Upper lobe of left lung (tissue), 6 donors: ENCODE results near the gene NLRX1. TPM values are rescaled to one million over a fixed set of nuclear protein-coding genes. Genes with fewer than 3 reads are reported as not detected.
"Not testable (repeated sequence)": the region's sequence is repeated elsewhere in the genome, so short reads cannot be mapped to it uniquely, and the experiment has no call there.

Experiments used
- ATAC-seq, 2 donors: fragments of 200-7000 bp; cut with Tn5 transposase; one replicate each; pipeline ENCODE4 v1.9.1; 2022; ENCODE audit warnings: mild to moderate bottlenecking in 2 of 2, moderate library complexity in 2 of 2; ENCODE audit not compliant: low FRiP score in 2 of 2
- DNase-seq, 2 donors: peaks; one replicate each; pipeline ENCODE4 v3.0.0-alpha.2; 2019 to 2020
- H3K27ac ChIP-seq, 4 donors: fragments of 200-600 bp; sonication (generic); one replicate each; pipeline ENCODE4 v1.5.1; 2016 to 2019
- H3K27me3 ChIP-seq, 4 donors: fragments of 200-600 bp; sonication (generic); one replicate each; pipeline ENCODE4 v1.5.1; 2017 to 2019
- H3K36me3 ChIP-seq, 4 donors: fragments of 200-600 bp; sonication (generic); one replicate each; pipeline ENCODE4 v1.5.1; 2016 to 2019
- H3K4me1 ChIP-seq, 4 donors: fragments of 200-600 bp; sonication (generic); one replicate each; pipeline ENCODE4 v1.5.1; 2018 to 2019
- H3K4me3 ChIP-seq, 4 donors: fragments of 200-600 bp; sonication (generic); one replicate each; pipeline ENCODE4 v1.5.1; 2017 to 2019; ENCODE audit warnings: mild to moderate bottlenecking in 2 of 4, moderate library complexity in 1 of 4
- H3K9me3 ChIP-seq, 4 donors: fragments of 200-600 bp; sonication (generic); one replicate each; pipeline ENCODE4 v1.5.1; 2018 to 2019
- CTCF ChIP-seq, 6 experiments: fragments of 450-650 bp in 4 of 6; fragments of 200-600 bp in 2 of 6; sonication (generic) in 2 of 6; IDR thresholded peaks; one replicate each; pipeline ENCODE4 v1.5.1; 2016 to 2019; ENCODE audit warnings: antibody characterized with exemption in 6 of 6
- EP300 ChIP-seq, 4 donors: sonication (generic); formaldehyde crosslinking; IDR thresholded peaks; one replicate each; pipeline ENCODE4 v1.5.1; 2017; ENCODE audit warnings: antibody characterized with exemption in 4 of 4, control low read depth in 2 of 4
- POLR2A ChIP-seq, 4 donors: fragments of 450-650 bp; IDR thresholded peaks; one replicate each; pipeline ENCODE4 v1.5.1; 2016 to 2017; ENCODE audit warnings: antibody characterized with exemption in 4 of 4, mild to moderate bottlenecking in 2 of 4
- POLR2AphosphoS5 ChIP-seq, 2 donors: sonication (generic); formaldehyde crosslinking; IDR thresholded peaks; one replicate each; pipeline ENCODE4 v1.5.1; 2017; ENCODE audit warnings: antibody characterized with exemption in 2 of 2
- WGBS, 2 donors: methylation state at CpG; one replicate each; pipeline ENCODE4 v1.1.5; 2017 to 2018; 5-methylcytosine and 5-hydroxymethylcytosine counted together
- total RNA-seq, 6 donors: library from RNA; depleted of rRNA in 4 of 6; stranded (reverse); fragments of >200 nt in 4 of 6; gene quantifications; one replicate each; pipeline versions ENCODE4 v1.1.0 to v1.2.1, GENCODE V29; 2016 to 2021
- donor health status: DM: no; HTN: no; CAD: no; lungs with moderate emphysema.
- donor health status: DM: no; HTN: yes; CAD: no; lungs with severe emphysema.

NLRX1 gene
- total RNA-seq, 6 donors from 2014 or later, result 13.1 to 34.5 (median 20.2) TPM

- ATAC-seq, result no peak
- Histone ChIP-seq H3K9me3 (no peaks in the 10 kb centered on the region), H3K4me3 (no peak overlapping the region), H3K4me1 (no peaks in the 10 kb centered on the region), H3K36me3 (peaks cover 0 to 41% (median 22%) of the 10 kb centered on the region in 4 donors), H3K27ac (no peak overlapping the region), H3K27me3 (no peaks in the 10 kb centered on the region)
- WGBS, 2 donors, result 87% methylated on average over 7 to 17 of the region's 17 CpGs
- peak in 1 of 2 donors; percentile 54 for DNase-seq
- TF ChIP-seq CTCF (IDR thresholded peaks at IDR 0.05) (no peak), POLR2AphosphoS5 (IDR thresholded peaks at IDR 0.05) (no peak), POLR2A (IDR thresholded peaks at IDR 0.05) (no peak), EP300 (IDR thresholded peaks at IDR 0.05) (no peak)
Observed at GRCh38 chr11:119181677-119182412, 13.3 kb downstream of the NLRX1 start.

- H3K27ac ChIP-seq, DNase-seq, H3K4me1 ChIP-seq, H3K9me3 ChIP-seq, ATAC-seq, H3K27me3 ChIP-seq, H3K4me3 ChIP-seq: not testable (repeated sequence)
- 83 to 88% methylated on average over 9 of the region's 9 CpGs for WGBS, 2 donors
- H3K36me3 ChIP-seq, result peaks cover 0 to 29% (median 15%) of the 10 kb centered on the region in 4 donors
Observed at GRCh38 chr11:119184399-119184798, 15.9 kb downstream of the NLRX1 start.

- Histone ChIP-seq H3K4me1 (no peaks in the 10 kb centered on the region), H3K4me3 (no peak overlapping the region), H3K27ac (no peak overlapping the region), H3K9me3 (no peaks in the 10 kb centered on the region), H3K27me3 (no peaks in the 10 kb centered on the region), H3K36me3 (peaks cover 0 to 18% (median 5%) of the 10 kb centered on the region in 4 donors)
- WGBS, 2 donors, result 60 to 62% methylated on average over 9 to 15 of the region's 15 CpGs
- ATAC-seq (no peak), DNase-seq (no peak)
- TF ChIP-seq POLR2AphosphoS5 (IDR thresholded peaks at IDR 0.05), result no peak
- TF ChIP-seq EP300 (IDR thresholded peaks at IDR 0.05), result no peak
- TF ChIP-seq POLR2A (IDR thresholded peaks at IDR 0.05), result no peak
- TF ChIP-seq CTCF (IDR thresholded peaks at IDR 0.05), result no peak
Observed at GRCh38 chr11:119185981-119186634, 17.6 kb downstream of the NLRX1 start.

- ATAC-seq (no peak), DNase-seq (peak in 1 of 2 donors; percentile 67)
- no peak overlapping the region for H3K4me3 ChIP-seq
- no peaks in the 10 kb centered on the region for H3K9me3 ChIP-seq
- no peaks in the 10 kb centered on the region for H3K27me3 ChIP-seq
- H3K27ac ChIP-seq, result no peak overlapping the region
- H3K36me3 ChIP-seq, result peaks cover 0 to 12% (median under 1%) of the 10 kb centered on the region in 4 donors
- TF ChIP-seq CTCF (IDR thresholded peaks at IDR 0.05) (no peak), POLR2AphosphoS5 (IDR thresholded peaks at IDR 0.05) (no peak), POLR2A (IDR thresholded peaks at IDR 0.05) (no peak), EP300 (IDR thresholded peaks at IDR 0.05) (no peak)
- H3K4me1 ChIP-seq, result no peaks in the 10 kb centered on the region
- 87 to 89% methylated on average over 19 to 20 of the region's 21 CpGs for WGBS, 2 donors
Observed at GRCh38 chr11:119187123-119187892, 18.8 kb downstream of the NLRX1 start.

- WGBS, 2 donors, result 90 to 100% methylated on average over 2 to 10 of the region's 11 CpGs
- Histone ChIP-seq H3K27me3 (no peaks in the 10 kb centered on the region), H3K27ac (no peak overlapping the region), H3K36me3 (peaks cover 0 to 8% (median 0%) of the 10 kb centered on the region in 4 donors), H3K4me3 (no peak overlapping the region), H3K9me3 (no peaks in the 10 kb centered on the region), H3K4me1 (no peaks in the 10 kb centered on the region)
- ATAC-seq (peak in 1 of 2 donors; percentile 36), DNase-seq (no peak)
- TF ChIP-seq EP300 (IDR thresholded peaks at IDR 0.05) (no peak), POLR2A (IDR thresholded peaks at IDR 0.05) (no peak), POLR2AphosphoS5 (IDR thresholded peaks at IDR 0.05) (no peak), CTCF (IDR thresholded peaks at IDR 0.05) (no peak)
Observed at GRCh38 chr11:119188067-119188466, 19.5 kb downstream of the NLRX1 start.
